NCI-H345 (cell line): ENCODE results near the gene ASTN1.
A peak's percentile ranks its signal among the peaks of the same experiment; 100 is the strongest.

ENCODE experiments used
- DNase-seq: peaks from one replicate; lab custom pipeline; 2025; lab: John Stamatoyannopoulos, UW

Gene ASTN1

DNA sequence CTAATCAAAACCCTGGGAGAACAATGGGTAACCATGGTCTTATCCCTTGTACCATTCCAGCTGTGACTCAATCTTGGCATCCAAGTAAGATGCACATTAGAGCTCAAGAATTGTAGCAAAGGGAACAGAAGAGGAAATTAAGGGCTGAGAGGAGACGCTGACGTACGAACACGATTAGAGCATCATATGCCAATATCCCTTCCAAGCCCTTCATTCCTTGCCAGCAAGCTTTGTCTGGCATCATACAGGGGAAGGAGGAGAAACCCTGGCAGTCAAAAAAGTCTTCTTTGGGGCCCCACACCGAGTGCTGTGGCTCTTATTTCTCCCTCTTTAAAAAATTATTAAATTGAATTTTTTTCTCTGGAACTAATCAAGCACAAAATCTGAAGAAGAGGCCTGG is 120.9 kb downstream of the ASTN1 start:
- DNase-seq = no peak

DNA sequence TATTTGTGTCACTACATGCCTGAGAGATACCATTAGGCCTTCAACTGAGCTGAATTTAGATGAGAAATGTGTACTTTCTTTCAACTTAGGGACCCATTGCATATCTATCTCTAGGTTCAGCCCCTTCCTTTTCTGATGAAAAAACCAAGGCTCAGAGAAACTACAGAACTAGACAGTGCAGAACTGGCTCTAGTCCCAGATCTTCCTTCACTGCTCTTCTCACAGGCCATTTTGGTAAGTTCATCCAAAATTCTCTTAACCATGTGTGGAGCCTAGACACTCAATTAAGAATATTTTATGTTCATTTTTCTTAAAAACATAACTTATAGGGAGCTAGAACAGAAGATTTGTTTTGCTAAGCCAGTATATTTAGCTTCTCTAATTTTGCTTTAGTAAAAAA is 128.9 kb downstream of the ASTN1 start:
- no peak for DNase-seq

DNA sequence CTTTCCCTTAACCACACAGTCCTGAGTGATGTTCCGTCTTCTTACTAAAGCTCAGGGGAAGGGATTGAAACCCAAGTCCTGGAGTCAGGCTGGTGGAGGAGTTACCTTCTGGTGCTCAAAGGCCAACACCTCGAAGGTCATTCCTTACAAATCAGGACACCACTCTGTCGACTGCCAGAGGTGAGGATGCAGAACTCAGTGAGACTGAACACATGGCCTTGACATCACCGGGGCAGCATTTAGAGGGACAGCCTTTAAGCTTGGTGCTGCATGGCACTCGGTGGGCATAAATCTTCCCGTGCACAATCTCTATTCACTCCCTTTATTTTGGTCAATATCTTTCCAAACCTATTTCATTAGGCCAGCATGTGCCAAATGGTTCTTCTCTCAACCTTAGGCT is 130.9 kb downstream of the ASTN1 start:
- DNase-seq = no peak

DNA sequence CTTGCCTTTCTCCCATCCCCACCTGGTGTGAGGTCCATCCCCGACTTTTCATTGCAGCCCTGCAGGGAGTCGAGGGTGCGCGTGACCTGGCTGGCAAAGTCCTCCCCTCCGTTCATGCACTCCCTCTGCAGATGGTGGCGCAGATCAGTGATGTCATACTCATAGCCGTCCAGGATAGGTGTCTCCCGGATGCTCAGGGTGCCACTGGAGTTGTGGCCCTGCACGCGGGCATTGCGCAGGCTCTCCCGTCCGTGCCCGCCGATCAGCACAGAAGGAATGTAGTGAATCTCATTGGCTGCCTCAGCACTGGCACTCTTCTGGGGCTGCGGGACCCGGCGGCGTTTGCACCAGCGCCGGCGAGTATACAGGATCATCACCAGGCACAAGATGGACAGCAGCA is 132.1 kb downstream of the ASTN1 start:
- no peak for DNase-seq

DNA sequence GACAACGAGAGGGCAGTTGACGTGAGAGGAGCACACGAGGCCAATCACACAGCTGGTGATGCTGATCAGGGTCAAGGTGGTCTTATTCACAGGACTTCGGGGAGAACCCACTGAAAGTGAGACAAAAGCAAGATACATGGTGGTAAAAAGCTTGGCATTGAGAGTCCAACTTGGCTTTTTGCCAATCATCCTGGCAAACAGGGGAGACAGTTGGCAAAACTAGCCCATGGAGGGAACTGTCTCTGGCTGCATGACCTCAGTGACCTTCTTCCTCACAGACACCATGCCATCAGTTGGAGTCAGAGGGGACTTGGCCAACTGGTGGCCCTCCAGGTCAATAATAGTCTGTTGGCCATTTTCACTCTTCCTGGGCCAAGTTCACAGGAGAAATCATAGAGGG is 139.9 kb downstream of the ASTN1 start:
- no peak for DNase-seq

DNA sequence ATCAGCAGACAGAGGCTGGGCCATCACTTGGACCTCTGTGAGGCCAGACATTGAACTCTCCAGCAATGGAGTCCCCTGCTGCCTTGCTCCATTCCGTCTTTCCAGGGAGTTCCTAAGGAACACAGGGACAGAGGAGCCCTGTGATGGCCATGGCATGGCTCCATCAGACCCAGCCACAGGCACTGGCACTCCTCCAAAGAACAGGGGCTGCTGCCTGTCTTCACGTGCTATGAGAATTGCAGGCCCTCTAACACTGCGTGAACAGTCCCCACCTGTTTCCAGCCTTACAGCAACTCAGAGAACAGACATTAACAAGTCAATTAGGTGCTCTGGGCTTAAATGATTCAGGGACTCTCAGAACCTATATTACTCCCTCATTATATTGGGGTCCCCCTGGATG is 140.8 kb downstream of the ASTN1 start:
- peak; percentile 3 for DNase-seq

DNA sequence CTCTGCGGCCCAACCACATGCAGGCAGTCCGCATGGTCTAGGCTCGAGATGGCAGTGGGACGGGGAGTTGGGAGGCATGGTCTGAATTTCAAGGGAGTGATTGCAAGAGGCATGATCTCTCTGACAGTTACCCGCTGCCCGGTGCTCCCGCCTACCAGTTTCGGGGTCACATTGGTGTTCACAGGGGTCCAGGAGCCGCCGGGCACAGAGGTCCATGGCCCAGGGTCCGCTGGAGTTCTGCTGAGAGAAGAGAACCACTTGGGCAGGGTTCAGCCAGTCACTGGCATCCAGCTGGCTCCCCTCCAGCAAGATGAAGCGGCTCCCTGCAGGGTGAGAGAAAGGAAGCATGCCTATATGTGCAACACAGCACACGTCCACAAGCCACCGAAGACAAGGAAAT is 141.3 kb downstream of the ASTN1 start:
- DNase-seq = no peak

DNA sequence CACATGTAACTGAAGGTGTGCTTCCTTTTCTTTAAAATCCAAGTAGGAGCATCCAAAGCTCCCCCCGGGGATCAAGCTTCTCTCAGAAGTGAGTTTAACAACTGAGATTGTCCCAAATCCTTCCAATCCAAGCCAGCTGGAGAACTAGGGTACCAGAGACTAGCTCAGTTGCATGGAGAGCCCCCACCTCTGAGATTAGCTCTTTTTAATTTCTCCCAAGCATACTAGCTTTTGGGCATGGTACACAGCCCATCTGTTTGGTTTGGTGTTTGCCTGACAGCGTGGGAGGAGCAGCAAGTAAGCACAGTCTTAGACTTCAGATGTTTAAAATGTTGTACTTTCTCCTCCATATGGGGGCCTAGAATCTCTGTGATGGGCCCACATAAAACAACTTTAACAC is 142.8 kb downstream of the ASTN1 start:
- no peak for DNase-seq

DNA sequence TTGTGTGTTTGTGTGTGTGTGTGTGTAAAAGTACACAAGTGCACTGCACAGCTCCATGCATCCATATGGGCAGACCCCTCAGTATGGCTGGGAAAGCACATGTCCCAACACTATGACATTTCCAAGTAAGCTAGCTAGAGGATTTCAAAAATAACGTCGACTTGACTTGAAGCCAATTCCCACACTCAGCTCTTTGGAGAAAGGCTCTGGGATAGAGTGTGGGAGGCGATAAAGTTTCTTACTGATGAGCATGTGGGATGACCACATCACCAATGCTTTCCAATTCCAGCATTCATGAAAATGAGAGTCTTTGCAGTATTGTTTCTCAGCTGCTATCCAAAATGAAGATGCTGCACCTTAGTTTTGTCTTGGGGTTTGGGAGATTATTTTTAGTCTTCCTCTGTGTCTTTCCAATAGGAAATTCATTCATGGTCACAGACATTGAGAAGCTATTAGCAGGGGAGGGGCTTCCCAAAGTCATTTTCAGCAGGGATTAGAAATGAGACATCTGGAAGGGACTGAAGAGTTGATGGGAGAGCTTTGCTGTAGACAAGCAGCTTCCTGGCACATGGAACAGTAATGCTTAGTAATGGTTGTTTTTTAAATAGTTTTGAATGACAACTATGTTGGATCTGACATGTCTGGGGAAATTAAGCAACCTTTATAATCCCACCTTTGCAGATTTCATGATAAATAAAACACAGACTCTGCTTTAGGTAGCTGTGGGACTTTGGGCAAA is 143.5 kb downstream of the ASTN1 start:
- no peak for DNase-seq

DNA sequence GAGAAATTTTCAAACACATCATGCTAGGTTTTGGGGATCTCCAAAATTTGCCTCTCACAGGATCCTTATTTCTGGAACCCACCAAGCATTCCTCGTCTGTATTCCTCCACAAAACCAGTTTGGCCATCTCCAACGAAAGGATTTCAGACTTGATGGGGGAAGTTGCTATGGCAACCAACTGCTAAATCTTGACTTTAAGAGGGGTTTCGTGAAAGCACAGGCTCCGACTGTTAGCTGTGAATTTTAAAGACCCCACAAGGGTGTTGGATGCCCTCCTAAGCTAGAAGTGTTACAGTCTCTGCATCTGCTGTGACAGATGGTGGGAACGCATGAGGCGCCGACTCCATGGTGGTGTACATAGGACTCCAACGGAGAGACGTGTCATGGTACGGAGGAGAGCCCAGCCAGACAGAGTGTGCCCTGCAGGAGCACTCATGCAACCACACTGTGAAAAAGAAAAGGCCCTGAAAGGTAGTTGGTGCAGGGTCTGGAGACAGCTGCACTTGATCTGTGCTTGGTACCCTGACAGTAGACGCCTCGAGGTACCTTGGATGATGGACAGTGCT is 147.1 kb downstream of the ASTN1 start:
- no peak for DNase-seq

DNA sequence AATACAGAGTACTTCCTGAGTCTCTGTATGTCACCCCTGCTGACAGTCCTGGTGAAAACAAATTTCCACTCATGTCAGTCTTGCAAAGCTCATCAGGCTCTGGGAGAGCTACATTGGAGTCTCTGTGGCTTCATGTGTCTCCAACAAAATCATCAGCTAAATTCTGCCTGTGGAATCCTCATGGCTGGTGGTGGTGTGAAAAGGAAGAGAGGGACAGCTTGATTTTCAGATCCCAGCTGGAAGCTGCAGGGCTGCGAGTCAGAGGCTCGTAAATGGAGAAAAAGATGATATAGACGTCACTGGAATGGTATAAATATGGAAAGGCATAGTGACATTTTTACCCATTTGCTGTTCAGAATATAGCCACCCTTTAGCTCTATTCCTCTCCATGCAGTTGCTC is 150.2 kb downstream of the ASTN1 start:
- no peak for DNase-seq

DNA sequence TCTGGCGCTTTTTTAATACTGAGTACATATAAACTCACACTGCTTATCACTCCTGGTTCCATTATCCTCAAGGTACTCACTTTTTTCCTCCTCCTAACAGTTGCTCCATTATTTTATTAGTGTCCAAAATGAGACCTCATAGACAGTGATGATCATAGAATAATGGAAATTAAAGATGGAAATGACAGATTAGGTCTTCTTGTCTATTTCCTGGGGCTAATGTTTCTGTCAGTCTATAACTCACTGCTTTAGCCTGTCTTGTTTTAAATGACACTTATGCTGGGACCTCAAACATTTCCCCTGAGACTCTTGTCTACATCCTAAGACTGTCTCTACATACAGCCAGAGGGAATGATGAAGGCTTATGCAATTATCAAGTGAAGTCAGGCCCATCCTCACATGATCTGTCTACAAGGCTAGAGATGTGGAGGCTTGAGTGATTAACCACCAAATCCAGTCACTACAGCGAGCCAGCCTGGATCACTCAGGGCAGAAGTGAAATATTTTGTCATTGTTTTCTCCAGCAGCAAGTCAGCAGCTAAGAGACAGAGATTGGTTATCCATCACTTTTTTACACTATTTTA is 152.1 kb downstream of the ASTN1 start:
- no peak for DNase-seq

DNA sequence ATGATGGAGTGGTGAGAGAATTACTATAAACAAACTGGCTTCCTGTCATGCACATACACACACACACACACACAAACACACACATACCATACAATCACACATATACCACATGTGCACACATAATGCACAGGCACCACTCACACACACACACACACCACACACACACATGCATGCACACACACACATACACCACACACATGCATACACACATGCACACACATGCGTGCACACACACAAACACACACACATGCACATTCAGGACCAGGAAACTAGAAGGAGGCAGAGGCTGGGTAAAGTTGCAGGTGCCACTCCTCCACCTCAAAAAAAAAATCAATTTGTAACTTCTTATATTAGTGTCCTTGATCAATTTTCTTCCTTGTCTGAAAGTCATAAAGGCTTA is 153.0 kb downstream of the ASTN1 start:
- DNase-seq = no peak

DNA sequence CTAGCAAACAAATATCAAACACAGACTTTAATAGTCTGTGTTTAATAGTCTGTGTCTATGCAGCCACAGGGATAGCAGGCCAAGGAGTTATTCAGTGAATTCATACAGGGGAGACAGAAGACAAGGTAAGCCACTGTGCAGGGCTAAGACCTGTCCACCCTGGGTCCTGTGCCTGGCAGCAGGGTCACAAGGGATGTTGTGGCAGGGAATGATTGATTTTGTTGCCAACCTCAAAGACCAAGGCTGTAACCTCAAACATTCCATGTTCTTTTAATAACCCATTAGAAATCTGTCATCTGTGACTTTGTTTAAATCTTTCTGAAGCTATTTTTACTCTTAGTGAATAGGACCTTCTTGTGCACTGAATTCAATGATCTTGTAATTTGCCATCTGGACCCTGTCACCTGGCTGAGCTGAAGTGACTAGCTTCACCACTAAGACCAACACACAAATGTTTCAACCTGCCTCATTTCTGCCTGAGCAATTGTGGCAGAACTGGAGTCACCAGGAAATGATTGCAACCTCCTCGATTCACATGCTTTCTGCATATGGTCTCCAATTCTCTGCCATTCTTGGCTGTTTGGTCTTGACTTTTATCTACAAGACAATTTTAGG is 154.2 kb downstream of the ASTN1 start:
- no peak for DNase-seq

DNA sequence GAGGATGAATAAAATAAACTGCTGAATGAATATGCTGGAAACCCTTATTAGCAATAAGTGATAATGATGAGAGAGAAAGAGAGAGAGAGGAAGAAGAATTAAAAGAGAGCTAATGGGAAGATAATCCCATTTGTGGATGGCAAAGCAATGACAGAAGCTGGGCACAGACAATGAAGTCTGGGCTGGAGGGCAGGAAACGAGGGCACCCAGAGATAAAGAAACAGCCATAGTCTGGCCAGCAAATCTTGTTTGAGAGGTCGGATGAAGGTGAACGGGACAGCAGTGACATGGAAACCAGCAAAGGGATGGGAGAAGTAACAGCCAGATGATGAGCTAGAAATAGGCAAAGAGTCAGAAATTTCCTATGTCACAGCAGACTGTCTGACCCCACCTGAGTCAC is 155.9 kb downstream of the ASTN1 start:
- DNase-seq = no peak

DNA sequence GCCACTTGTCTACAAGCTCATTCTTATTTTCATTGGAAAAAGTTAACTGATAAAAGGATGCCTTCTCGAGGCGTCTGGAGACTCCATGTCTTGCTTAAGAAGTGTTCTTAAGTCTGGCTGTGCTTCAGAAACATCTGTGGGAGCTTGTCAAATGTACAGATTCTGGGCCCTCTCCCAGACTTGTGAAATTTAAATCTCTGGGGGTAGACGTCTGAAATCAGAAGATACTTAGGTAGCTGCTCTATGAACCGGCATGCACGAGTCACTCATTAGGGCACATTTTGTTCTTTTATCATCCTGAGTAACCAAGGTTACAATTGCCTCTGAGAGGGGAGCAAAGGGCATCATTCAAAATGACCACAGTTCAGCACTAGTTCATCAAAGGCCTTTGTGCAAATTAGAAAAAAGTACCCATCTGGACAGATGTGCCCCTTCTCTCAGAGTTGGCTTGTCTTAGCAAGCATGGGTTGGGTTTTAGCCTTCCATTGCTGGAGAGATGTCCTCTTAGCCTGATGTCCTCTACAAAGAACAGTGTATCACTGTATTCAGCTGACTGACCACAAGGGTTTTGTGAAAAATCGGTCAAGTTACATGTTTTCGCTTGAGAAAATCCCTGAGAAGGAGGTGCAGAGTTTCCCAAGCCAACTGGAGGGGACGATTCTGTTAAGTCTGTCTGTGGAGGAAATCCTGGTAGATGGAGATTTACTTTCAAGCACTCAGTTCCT is 156.9 kb downstream of the ASTN1 start:
- DNase-seq = no peak

DNA sequence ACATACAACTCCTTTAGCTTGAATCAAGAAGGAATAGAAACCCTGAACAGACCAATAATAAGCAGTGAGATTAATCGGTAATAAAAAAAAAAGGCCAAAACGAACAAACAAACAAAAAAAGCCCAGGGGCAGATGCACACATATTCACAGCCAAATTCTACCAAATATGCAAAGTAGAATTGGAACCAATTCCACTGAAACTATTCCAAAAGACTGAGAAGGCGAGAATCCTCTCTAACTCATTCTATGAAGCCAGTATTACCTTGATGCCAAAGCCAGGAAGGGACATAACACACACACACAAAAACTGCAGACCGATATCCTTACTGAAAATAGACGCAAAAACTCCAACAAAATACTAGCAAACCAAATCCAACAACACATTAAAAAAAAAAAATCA is 161.6 kb downstream of the ASTN1 start:
- DNase-seq = no peak

DNA sequence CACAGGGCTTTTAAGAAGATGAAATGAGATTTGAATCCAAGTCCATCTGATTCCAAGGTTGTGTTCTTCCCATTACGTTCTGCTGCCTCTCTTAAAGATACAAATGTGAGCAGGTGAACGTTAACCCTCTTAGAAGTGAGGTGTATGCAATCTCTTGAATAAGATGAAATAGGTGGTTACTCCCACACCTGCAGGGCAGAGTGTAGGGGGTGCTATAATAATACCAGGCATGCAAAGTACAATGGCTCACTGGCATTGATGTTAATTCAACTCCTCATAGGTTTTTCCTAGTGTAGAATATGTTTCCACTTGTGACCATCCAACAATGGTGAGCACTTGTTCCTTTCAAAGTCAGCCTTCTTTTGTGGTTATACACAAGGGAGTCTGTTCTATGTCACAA is 163.0 kb downstream of the ASTN1 start:
- DNase-seq = no peak

DNA sequence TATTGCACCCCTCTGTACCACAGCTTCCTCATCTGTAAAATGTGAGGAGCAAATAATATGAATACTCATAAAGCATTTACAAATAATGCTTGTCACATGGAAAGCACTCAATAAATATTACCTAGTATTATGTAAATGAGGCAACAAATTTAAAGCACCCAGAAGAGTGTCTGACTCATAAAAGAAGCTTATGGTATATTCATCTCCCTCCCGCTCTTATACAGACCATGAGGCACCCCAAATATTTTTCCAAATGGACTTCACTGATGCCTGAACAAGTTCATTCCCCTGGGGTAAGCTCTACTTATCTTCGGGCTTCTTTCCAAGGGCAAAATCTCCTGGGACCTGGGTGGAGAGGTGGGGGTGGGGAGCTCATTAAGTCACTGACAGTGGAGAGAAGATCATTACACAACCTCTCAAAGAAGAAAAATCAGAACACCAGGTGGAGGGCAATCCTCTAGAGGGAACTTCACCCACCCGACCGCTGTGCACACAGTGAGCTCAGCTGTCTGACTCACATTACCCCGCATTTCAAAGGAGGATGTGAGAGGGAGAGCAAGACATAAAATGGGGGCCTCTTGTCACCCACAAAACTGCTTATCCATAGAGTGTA is 166.2 kb downstream of the ASTN1 start:
- DNase-seq = peak; percentile 78

DNA sequence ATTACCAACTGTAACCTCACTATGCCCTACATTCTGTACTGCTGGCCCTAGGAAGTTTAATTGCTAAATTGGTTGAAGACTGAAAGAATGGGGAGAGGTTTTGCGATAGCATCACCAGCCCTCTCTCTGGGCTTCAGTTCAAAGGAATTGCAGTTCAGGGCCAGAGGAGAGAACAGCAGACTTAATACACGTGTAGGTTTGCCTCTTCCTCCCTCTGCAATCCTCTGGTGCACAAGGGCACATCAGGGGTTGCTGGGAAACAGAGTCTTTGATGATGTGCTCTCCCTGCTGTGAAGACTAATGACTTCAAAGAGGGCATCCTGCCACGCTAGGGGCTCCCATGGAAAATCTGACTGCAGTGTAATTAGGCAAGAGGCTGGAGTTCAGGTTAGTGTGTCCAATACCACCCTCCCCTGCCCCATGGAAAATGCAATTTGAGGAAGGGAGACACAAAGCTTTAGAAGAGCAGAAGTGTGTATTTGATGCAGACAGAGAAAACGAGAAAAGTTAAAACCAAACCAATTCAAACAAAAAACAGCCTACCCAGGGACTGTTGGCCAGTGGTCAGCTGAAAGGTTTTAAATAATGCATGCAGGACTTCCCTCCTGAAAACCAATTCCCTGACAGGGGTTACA is 167.9 kb downstream of the ASTN1 start:
- DNase-seq = peak; percentile 57

DNA sequence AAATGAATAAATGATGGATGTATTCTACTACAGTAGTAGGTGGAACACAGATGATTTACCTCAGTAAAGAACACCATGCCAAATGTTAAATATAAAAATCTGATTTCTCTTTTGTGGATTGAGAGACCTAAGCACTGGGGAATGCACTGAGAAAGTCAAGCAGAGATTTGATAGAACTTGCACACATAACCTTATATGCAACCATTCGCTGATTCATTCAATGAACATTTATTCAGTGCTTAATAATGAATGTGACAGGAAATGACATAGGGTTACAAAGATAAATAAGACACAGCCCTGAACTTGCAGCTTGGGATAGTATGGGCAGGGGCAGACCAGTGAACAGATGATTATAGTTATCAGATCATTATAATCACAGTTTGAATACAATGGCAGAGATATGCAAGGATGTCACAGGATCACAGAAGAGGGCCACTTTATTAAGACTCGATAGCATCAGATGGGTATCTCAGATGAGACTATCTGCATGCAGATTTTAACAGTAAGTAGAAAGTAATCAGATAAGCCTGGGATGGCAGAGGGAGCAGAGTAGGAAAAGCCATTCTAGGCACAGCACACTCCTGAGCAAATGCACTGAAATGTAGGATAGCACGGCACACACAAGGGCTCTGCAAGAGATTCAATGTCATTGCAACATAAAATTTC is 169.4 kb downstream of the ASTN1 start:
- DNase-seq = no peak
